Measurements from ENCODE around the gene SOX8. TPM values are rescaled to one million over a fixed set of nuclear protein-coding genes. Genes with fewer than 3 reads are reported as not detected.

The SOX8 gene
- total and polyA plus RNA-seq, 7 donors = under 0.01 to 3.4 (median 2.7) TPM; not detected in 1

GRCh38 chr16:1030473-1030901 is 48.9 kb downstream of the SOX8 start:
- Histone ChIP-seq H3K9me3 (no peaks in the 10 kb centered on the region), H3K4me1 (no peaks in the 10 kb centered on the region), H3K36me3 (no peaks in the 10 kb centered on the region), H3K27me3 (peaks cover 0 to 48% (median 26%) of the 10 kb centered on the region in 3 donors), H3K4me3 (no peak overlapping the region), H3K27ac (no peak overlapping the region)
- TF ChIP-seq EP300 (IDR thresholded peaks at IDR 0.05) = no peak
- TF ChIP-seq POLR2A (IDR thresholded peaks at IDR 0.05) = no peak
- no peak for TF ChIP-seq CTCF (IDR thresholded peaks at IDR 0.05)
- no peak for TF ChIP-seq POLR2AphosphoS5 (IDR thresholded peaks at IDR 0.05)
- DNase-seq = no peak
- WGBS, 2 donors = 25 to 43% methylated on average over 26 of the region's 26 CpGs
- intact Hi-C loops (cut with DNase I) = no loop called here

GRCh38 chr16:1031666-1032065 is 50.1 kb downstream of the SOX8 start:
- TF ChIP-seq POLR2A (IDR thresholded peaks at IDR 0.05) (no peak), CTCF (IDR thresholded peaks at IDR 0.05) (no peak), EP300 (IDR thresholded peaks at IDR 0.05) (no peak), POLR2AphosphoS5 (IDR thresholded peaks at IDR 0.05) (no peak)
- 89 to 90% methylated on average over 17 of the region's 17 CpGs for WGBS, 2 donors
- H3K4me1 ChIP-seq = no peaks in the 10 kb centered on the region
- H3K27ac ChIP-seq = no peak overlapping the region
- intact Hi-C loops (cut with DNase I) = no loop called here
- no peak overlapping the region for H3K4me3 ChIP-seq
- DNase-seq = no peak
- H3K36me3 ChIP-seq = no peaks in the 10 kb centered on the region
- peaks cover 6 to 59% (median 37%) of the 10 kb centered on the region in 3 donors for H3K27me3 ChIP-seq
- no peaks in the 10 kb centered on the region for H3K9me3 ChIP-seq

GRCh38 chr16:1032607-1033006 is 51.0 kb downstream of the SOX8 start:
- WGBS, 2 donors = 88 to 97% methylated on average over 2 of the region's 2 CpGs
- H3K4me3 ChIP-seq = no peak overlapping the region

GRCh38 chr16:1033128-1033679 is 51.6 kb downstream of the SOX8 start:
- DNase-seq = no peak
- intact Hi-C loops (cut with DNase I) = no loop called here
- no peak overlapping the region for H3K4me3 ChIP-seq
- 94 to 96% methylated on average over 3 of the region's 3 CpGs for whole genome bisulfite sequencing, 2 donors
- no peaks in the 10 kb centered on the region for H3K9me3 ChIP-seq
- TF ChIP-seq POLR2AphosphoS5 (IDR thresholded peaks at IDR 0.05) (no peak), CTCF (IDR thresholded peaks at IDR 0.05) (no peak), EP300 (IDR thresholded peaks at IDR 0.05) (no peak), POLR2A (IDR thresholded peaks at IDR 0.05) (no peak)
- no peaks in the 10 kb centered on the region for H3K4me1 ChIP-seq
- no peaks in the 10 kb centered on the region for H3K36me3 ChIP-seq
- H3K27ac ChIP-seq = no peak overlapping the region
- peaks cover 10 to 71% (median 48%) of the 10 kb centered on the region in 3 donors for H3K27me3 ChIP-seq

More at GRCh38 chr16:1032607-1033006, 51.0 kb downstream of the SOX8 start:
- Histone ChIP-seq H3K27me3 (peaks cover 10 to 68% (median 45%) of the 10 kb centered on the region in 3 donors), H3K27ac (no peak overlapping the region), H3K36me3 (no peaks in the 10 kb centered on the region), H3K9me3 (no peaks in the 10 kb centered on the region), H3K4me1 (no peaks in the 10 kb centered on the region)
- intact Hi-C loops (cut with DNase I) = no loop called here
- DNase-seq = no peak
- no peak for TF ChIP-seq EP300 (IDR thresholded peaks at IDR 0.05)
- no peak for TF ChIP-seq POLR2AphosphoS5 (IDR thresholded peaks at IDR 0.05)
- no peak for TF ChIP-seq CTCF (IDR thresholded peaks at IDR 0.05)
- no peak for TF ChIP-seq POLR2A (IDR thresholded peaks at IDR 0.05)

Data from sigmoid colon (tissue), 7 donors.